Muscle of arm (tissue), 12 donors: ENCODE measurements around the gene TRERF1. TPM values are rescaled to one million over a fixed set of nuclear protein-coding genes. Genes with fewer than 3 reads are reported as not detected.
"Not testable (repeated sequence)": the region's sequence is repeated elsewhere in the genome, so short reads cannot be mapped to it uniquely, and the experiment has no call there.

Source experiments
- DNase-seq: peaks from one replicate; pipeline ENCODE4 v3.0.0-alpha.2; 2013
- polyA plus RNA-seq, 12 donors: library from polyadenylated mRNA; unstranded; fragments of 120-200 nt; gene quantifications; one replicate each; pipeline ENCODE4 v1.2.1, GENCODE V29; 2013; ENCODE audit not compliant: insufficient read length in 12 of 12

Gene TRERF1
- polyA plus RNA-seq, 12 donors: 7.0 to 20.6 (median 9.2) TPM; not detected in 1

DNA sequence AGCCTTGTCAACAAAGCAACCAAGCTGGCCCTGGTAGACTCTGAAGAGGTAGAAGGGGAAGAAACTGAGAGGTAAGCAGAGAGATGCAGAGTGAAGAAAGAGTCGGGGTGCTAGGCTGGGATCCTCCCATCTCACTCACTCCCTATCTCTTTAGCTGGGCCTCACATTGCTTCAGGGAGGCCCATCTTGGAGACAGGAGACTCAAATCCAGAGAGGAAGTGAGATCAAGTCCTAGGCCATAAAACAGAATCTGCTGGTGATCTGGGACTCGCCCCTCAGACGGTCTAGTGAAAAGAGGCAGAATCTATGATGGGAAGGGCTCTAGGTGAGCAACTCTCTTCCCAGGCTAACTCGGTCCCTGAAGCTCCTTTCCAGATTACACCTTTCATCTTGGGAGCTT is 256.3 kb downstream of the TRERF1 start:
- no peak for DNase-seq

- no peak for DNase-seq
These were observed 257.7 kb downstream of the TRERF1 start for GRCh38 chr6:42194056-42194455.

GRCh38 chr6:42193491-42193894 is 258.2 kb downstream of the TRERF1 start:
- DNase-seq: no peak

- DNase-seq: not testable (repeated sequence)
These were observed 259.3 kb downstream of the TRERF1 start for GRCh38 chr6:42192385-42192784.

- DNase-seq: no peak
These were observed 261.1 kb downstream of the TRERF1 start for GRCh38 chr6:42190554-42191183.

DNA sequence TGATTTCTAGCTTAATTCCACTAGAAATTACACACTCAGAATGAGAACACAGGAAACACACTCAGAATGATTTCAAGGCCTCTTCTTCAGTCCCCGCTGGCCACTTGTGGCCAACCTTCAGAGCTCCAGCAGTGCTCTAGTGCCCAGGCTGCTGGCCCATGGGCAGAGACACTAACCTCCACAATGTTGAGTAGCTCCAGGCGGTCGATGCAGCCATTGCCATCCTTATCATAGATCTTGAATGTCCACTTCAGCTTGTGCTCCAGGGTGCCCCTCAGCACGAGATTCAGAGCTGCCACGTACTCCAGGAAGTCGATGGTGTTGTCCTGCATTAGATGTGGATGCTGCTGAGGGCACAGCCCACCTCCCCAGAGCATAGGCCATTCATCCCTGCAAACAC is 263.3 kb downstream of the TRERF1 start:
- no peak for DNase-seq

DNA sequence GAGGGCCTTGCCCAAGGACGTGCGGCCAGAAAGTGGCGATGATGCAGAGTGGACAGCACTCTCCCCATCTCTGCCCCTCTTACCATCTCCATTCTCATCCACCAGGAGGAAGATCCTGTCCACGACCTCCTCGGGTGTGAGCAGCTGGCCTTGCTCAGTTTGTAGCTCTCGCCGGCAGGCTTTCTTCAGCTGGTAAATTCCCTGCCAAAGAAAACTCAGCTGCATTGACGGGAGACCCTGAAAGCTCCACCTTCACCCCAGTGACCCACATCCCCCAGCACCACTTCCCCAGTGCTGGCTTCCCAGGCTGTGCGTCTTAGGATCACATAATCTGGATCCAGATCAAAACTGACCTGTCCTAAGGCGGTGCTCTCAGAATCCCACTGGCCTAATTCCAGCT is 266.1 kb downstream of the TRERF1 start:
- no peak for DNase-seq

- DNase-seq: no peak
These were observed 267.3 kb downstream of the TRERF1 start for GRCh38 chr6:42184475-42184874.

DNA sequence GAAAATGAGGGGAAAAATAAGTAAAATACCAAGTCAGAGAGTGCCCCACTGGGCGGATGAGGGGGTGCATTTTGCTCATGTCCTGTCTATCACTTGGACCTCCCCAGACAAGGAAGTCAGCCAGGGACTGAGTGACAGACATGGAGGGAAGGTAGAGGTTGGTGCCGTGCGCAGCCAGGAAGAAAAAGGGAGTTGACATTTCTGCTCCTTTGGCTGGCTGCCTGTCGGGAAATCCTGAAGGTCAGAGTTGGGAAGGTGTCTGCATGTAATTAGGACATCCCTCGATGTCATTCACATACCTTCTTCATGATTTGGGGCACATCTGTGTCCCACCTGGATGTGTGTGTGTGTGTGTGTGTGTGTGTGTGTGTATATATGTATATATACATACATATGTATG is 269.6 kb downstream of the TRERF1 start:
- DNase-seq: no peak

GRCh38 chr6:42179945-42180313 is 271.8 kb downstream of the TRERF1 start:
- no peak for DNase-seq

- no peak for DNase-seq
These were observed 272.3 kb downstream of the TRERF1 start for GRCh38 chr6:42179261-42179944.

- no peak for DNase-seq
These were observed 274.0 kb downstream of the TRERF1 start for GRCh38 chr6:42177514-42178364.

- no peak for DNase-seq
These were observed 274.7 kb downstream of the TRERF1 start for GRCh38 chr6:42176981-42177380.

DNA sequence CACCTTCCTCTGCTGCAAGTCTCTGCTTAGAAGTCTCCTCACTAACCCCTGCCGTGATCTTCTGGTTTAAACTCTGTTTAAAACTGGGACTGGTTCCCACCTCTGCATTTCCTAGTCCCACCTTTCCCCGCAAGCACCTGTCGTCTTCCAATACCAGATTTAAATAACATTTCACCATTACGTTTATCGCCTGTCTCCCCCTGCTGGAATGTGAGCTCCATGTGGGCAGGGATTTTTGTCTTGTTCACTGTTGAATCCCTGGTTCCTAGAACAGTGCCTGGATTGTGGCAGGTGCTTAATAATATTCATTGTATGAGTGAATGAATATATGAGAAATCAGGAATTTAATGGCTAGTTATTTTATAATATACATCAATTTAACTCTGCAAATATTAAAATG is 275.9 kb downstream of the TRERF1 start:
- no peak for DNase-seq

Other genes starting within 250 kb of the TRERF1 start
- 10 to 100 TPM in 11 of 12 donors, not detected in 1; 29.4 to 46.0 (median 39.0) TPM for gene MRPS10, start 234.1 kb downstream of the TRERF1 start, polyA plus RNA-seq
- 10 to 100 TPM in 11 of 12 donors, not detected in 1; 14.0 to 22.7 (median 18.8) TPM for gene UBR2, start 112.1 kb upstream of the TRERF1 start, polyA plus RNA-seq